OCI-LY3 (cell line): ENCODE results near the gene SUSD5.

ENCODE experiments used
- H2AFZ ChIP-seq: fragments of 200-600, 300-600 bp; shearing (Covaris generic); 2 replicates; pipeline ENCODE4 v1.6.0; 2014; ENCODE audit warnings: antibody characterized with exemption, low read depth, low read length
- H3K27ac ChIP-seq: fragments of 200-600, 300-600 bp; sonication (generic); 2 replicates; pipeline ENCODE4 v1.5.1; 2014; ENCODE audit warnings: mild to moderate bottlenecking, low read length, moderate library complexity, mixed read lengths
- H3K27me3 ChIP-seq: fragments of 200-600, 300-600 bp; sonication (generic); 2 replicates; pipeline ENCODE4 v1.6.1; 2014; ENCODE audit warnings: low read depth, low read length, mixed read lengths
- H3K36me3 ChIP-seq: fragments of 200-600, 300-600 bp; sonication (generic); replicated peaks from 2 replicates; pipeline ENCODE3; 2014; ENCODE audit warnings: low read depth, low read length, mixed read lengths
- H3K4me1 ChIP-seq: fragments of 300-600, 200-600 bp; sonication (generic); 2 replicates; pipeline ENCODE4 v1.6.1; 2014; ENCODE audit warnings: low read length, mixed read lengths
- H3K4me2 ChIP-seq: fragments of 200-600, 300-600 bp; sonication (generic); 2 replicates; pipeline ENCODE4 v1.6.1; 2014; ENCODE audit warnings: low read length, mixed read lengths
- H3K4me3 ChIP-seq: fragments of 300-600, 200-600 bp; sonication (generic); 2 replicates; pipeline ENCODE4 v1.5.1; 2014; ENCODE audit warnings: antibody characterized with exemption, mild to moderate bottlenecking, low read length, moderate library complexity
- H3K79me2 ChIP-seq: fragments of 300-600, 200-600 bp; shearing (Covaris generic); 2 replicates; pipeline ENCODE4 v1.6.1; 2014; ENCODE audit warnings: mild to moderate bottlenecking, low read length, mixed read lengths
- H3K9ac ChIP-seq: fragments of 300-600, 200-600 bp; shearing (Covaris generic); 2 replicates; pipeline ENCODE4 v1.6.0; 2014; ENCODE audit warnings: mild to moderate bottlenecking, low read length, moderate library complexity
- H3K9me3 ChIP-seq: fragments of 200-600, 300-600 bp; shearing (Covaris generic); 2 replicates; pipeline ENCODE4 v1.6.1; 2014; ENCODE audit warnings: low read length, mixed read lengths; ENCODE audit not compliant: insufficient read depth
- H4K20me1 ChIP-seq: fragments of 200-600, 300-600 bp; sonication (generic); 2 replicates; pipeline ENCODE4 v1.6.1; 2016; ENCODE audit warnings: low read length, mixed read lengths; ENCODE audit not compliant: insufficient read depth
- EZH2phosphoT487 ChIP-seq: fragments of 200-600 bp; shearing (Covaris generic); IDR thresholded peaks from 2 replicates; pipeline ENCODE4 v1.6.1; 2018; ENCODE audit warnings: antibody characterized with exemption, mixed run types, low read depth
- TF ChIP-seq, protein P1 (sequence below): fragments of 200-600, 300-600 bp; sonication (generic); IDR thresholded peaks from 2 replicates; pipeline ENCODE4 v1.5.1; 2014; ENCODE audit warnings: antibody characterized with exemption, low read length, low read depth

The SUSD5 gene

DNA sequence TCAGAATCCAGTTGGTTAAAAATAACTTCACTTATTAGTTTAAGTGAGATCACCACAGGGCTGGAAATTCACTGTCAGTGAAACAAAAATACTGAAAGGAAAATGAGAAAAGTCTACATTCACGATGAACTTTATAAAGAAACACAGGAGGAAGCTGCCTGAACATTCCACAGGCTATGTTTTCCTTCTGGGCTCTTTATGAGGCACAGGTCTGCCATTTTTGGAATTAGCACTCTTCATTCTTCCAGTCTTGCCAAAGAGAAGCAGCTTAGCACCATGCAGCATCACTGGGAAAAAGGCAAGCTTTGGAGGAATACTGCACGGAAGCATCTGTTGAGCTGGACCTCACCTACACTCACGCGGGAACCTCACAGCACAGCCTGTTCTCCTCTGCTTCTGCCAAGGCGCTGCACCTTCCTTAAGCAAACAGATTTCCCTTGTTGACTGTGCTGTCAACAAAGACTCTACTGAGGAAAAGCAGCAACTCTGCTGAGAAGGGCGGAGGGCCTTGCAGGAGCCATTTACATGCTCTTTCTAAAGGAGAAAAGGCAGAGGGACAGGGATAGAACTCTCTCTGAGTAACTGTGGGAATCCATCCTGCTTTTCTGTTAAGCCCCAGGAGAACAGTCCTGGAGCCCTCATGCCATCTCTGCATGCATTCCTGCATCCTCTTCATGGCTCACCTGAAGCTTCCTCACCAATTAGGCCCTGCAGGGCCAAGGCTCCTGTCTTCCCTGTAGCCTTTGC lies 15.7 kb downstream of the SUSD5 start:
- Histone ChIP-seq H3K9me3 (no peaks in the 10 kb centered on the region), H3K27ac (no peak overlapping the region), H3K36me3 (no peaks in the 10 kb centered on the region), H3K27me3 (0 out of 2 replicates have a peak, but pooled peaks cover 4% of the 10 kb centered on the region), H3K4me2 (no peak overlapping the region), H3K4me1 (no peaks in the 10 kb centered on the region), H2AFZ (no peak overlapping the region), H3K9ac (no peak overlapping the region), H4K20me1 (no peaks in the 10 kb centered on the region), H3K79me2 (no peaks in the 10 kb centered on the region), H3K4me3 (no peak overlapping the region)
- no peak for TF ChIP-seq EZH2phosphoT487
- TF ChIP-seq, protein P1, sequence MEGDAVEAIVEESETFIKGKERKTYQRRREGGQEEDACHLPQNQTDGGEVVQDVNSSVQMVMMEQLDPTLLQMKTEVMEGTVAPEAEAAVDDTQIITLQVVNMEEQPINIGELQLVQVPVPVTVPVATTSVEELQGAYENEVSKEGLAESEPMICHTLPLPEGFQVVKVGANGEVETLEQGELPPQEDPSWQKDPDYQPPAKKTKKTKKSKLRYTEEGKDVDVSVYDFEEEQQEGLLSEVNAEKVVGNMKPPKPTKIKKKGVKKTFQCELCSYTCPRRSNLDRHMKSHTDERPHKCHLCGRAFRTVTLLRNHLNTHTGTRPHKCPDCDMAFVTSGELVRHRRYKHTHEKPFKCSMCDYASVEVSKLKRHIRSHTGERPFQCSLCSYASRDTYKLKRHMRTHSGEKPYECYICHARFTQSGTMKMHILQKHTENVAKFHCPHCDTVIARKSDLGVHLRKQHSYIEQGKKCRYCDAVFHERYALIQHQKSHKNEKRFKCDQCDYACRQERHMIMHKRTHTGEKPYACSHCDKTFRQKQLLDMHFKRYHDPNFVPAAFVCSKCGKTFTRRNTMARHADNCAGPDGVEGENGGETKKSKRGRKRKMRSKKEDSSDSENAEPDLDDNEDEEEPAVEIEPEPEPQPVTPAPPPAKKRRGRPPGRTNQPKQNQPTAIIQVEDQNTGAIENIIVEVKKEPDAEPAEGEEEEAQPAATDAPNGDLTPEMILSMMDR, result no peak

DNA sequence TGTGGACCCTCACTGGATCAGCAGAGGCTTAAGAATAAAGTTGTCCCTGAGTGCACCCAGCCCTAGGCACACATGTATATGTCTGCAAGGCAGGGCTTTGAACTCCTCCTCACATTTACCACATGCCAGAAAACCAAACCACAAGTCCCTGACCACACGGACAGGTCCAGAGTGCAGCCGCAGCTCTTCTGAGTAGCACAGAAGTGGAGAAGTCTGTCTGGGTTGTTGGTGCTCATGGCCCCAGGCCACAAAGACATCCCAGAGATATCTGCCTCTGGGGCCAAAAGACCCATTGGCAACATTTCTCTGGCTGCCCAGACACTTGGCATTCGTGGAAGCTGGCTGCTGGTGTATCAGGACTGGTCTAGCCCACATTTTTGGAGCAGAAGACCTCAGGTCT lies 17.4 kb downstream of the SUSD5 start:
- Histone ChIP-seq H3K36me3 (no peaks in the 10 kb centered on the region), H2AFZ (no peak overlapping the region), H3K9ac (no peak overlapping the region), H3K4me2 (no peak overlapping the region), H4K20me1 (no peaks in the 10 kb centered on the region), H3K9me3 (no peaks in the 10 kb centered on the region), H3K27ac (no peak overlapping the region), H3K27me3 (no peaks in the 10 kb centered on the region; the same call in 1 of the 2 replicates), H3K4me1 (no peaks in the 10 kb centered on the region), H3K4me3 (no peak overlapping the region), H3K79me2 (no peaks in the 10 kb centered on the region)
- TF ChIP-seq, protein P1, result no peak
- TF ChIP-seq EZH2phosphoT487, result no peak

DNA sequence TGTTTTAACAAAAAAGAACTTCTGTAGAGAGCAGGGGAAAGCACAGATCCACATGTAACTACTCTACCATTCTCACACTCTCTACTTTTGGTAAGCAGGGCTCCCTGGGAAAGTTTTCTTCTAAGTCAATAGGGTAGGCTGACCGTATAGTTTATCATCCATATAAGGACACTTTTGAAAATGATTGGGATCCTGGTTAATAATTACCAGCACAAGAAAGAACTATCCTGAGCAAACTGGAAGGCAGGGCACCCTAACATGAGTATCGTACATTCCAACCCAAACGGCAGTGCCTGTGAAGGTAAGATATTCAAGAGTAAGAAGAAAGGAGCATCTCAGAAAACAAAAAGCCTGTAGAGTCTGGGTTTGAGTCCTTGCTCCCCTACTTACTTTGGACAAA lies 22.1 kb downstream of the SUSD5 start:
- Histone ChIP-seq H2AFZ (no peak overlapping the region), H3K27ac (no peak overlapping the region), H3K27me3 (no peaks in the 10 kb centered on the region; the same call in 1 of the 2 replicates), H3K9me3 (no peaks in the 10 kb centered on the region), H3K4me3 (no peak overlapping the region), H3K9ac (no peak overlapping the region), H3K36me3 (no peaks in the 10 kb centered on the region), H4K20me1 (no peaks in the 10 kb centered on the region), H3K79me2 (no peaks in the 10 kb centered on the region), H3K4me2 (no peak overlapping the region), H3K4me1 (no peaks in the 10 kb centered on the region)
- TF ChIP-seq EZH2phosphoT487, result no peak
- TF ChIP-seq, protein P1, result no peak

DNA sequence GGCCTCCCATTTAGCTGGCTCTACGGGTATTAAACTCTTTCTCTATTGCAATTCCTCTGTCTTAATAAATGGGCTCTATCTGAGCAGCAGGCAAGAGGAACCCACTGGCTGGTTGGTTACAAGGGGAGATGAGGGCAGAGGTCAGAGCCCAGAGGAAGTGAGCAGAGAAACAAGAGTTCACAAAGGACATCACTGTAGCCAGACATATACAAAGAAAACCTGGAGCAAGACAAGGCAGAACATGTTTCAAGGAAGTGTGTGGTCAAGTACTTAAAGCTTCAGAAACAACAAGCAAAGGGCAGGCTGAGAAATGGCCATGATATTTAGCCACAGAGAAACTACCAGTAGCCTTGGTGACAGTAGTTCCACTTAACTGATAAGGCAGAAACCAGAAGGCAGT lies 24.3 kb downstream of the SUSD5 start:
- Histone ChIP-seq H3K9me3 (no peaks in the 10 kb centered on the region), H4K20me1 (no peaks in the 10 kb centered on the region), H3K27me3 (no peaks in the 10 kb centered on the region; the same call in 1 of the 2 replicates), H3K36me3 (no peaks in the 10 kb centered on the region), H3K4me3 (no peak overlapping the region), H3K27ac (no peak overlapping the region), H3K4me2 (no peak overlapping the region), H3K4me1 (no peaks in the 10 kb centered on the region), H2AFZ (no peak overlapping the region), H3K79me2 (no peaks in the 10 kb centered on the region), H3K9ac (no peak overlapping the region)
- TF ChIP-seq, protein P1, result no peak
- TF ChIP-seq EZH2phosphoT487, result no peak
